ENCODE data around the gene PDHX.
"Not testable (repeated sequence)": the region's sequence is repeated elsewhere in the genome, so short reads cannot be mapped to it uniquely, and the experiment has no call there.

PDHX gene

GRCh38 chr11:34890089-34890488 lies 26.3 kb upstream of the PDHX start:
- Histone ChIP-seq H3K27ac (no peak overlapping the region), H3K36me3 (ENCODE audit: insufficient read depth, low read length) (no peaks in the 10 kb centered on the region), H3K9ac (ENCODE audit: insufficient read length) (no peak overlapping the region), H3K9me3 (ENCODE audit: low read depth, low read length) (no peaks in the 10 kb centered on the region), H3K4me3 (no peak overlapping the region)
- TF ChIP-seq POLR2AphosphoS5 (IDR thresholded peaks at IDR 0.05; ENCODE audit: borderline replicate concordance, low read depth, low read length), result no peak
- TF ChIP-seq EZH2 (IDR thresholded peaks at IDR 0.05), result no peak
- no peak for TF ChIP-seq FOXP2 (optimal IDR thresholded peaks at IDR 0.05; ENCODE audit: control extremely low read depth, extremely low read length, insufficient read depth)
- no peak for DNase-seq (ENCODE audit: low read depth, low spot score)

DNA sequence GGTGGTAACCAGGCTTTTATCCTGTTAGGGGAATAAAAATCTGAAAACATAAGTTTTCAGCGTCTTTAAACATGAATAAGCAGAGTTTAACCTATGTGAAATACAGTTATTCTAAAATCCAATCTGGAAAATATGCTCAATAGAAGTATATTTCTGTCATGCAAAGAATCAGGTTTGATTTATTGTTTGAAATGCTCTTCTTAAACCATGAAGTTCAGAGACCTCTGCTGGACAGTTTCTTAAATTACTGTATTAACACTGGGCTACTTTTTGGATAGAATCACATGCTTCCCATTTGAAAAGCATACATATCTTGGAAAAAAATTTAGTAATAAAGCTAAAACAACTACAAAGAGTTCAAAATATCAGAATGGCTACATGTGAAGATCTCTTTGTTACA lies 25.6 kb upstream of the PDHX start:
- Histone ChIP-seq H3K36me3 (ENCODE audit: insufficient read depth, low read length) (no peaks in the 10 kb centered on the region), H3K27ac (no peak overlapping the region), H3K4me3 (no peak overlapping the region), H3K9ac (ENCODE audit: insufficient read length) (no peak overlapping the region), H3K9me3 (ENCODE audit: low read depth, low read length) (no peaks in the 10 kb centered on the region)
- TF ChIP-seq FOXP2 (optimal IDR thresholded peaks at IDR 0.05; ENCODE audit: control extremely low read depth, extremely low read length, insufficient read depth), result no peak
- no peak for TF ChIP-seq POLR2AphosphoS5 (IDR thresholded peaks at IDR 0.05; ENCODE audit: borderline replicate concordance, low read depth, low read length)
- no peak for TF ChIP-seq EZH2 (IDR thresholded peaks at IDR 0.05)
- no peak for DNase-seq (ENCODE audit: low read depth, low spot score)

- H3K4me3 ChIP-seq, result no peak overlapping the region
- DNase-seq (ENCODE audit: low read depth, low spot score), result no peak
- H3K9ac ChIP-seq (ENCODE audit: insufficient read length), result no peak overlapping the region
- no peak overlapping the region for H3K27ac ChIP-seq
- H3K36me3 ChIP-seq (ENCODE audit: insufficient read depth, low read length), result no peaks in the 10 kb centered on the region
- no peak for TF ChIP-seq EZH2 (IDR thresholded peaks at IDR 0.05)
- TF ChIP-seq POLR2AphosphoS5 (IDR thresholded peaks at IDR 0.05; ENCODE audit: borderline replicate concordance, low read depth, low read length), result no peak
- no peak for TF ChIP-seq FOXP2 (optimal IDR thresholded peaks at IDR 0.05; ENCODE audit: control extremely low read depth, extremely low read length, insufficient read depth)
- H3K9me3 ChIP-seq (ENCODE audit: low read depth, low read length), result no peaks in the 10 kb centered on the region; the same call in 1 of the 2 replicates
These were observed 24.8 kb upstream of the PDHX start for GRCh38 chr11:34891611-34892010.

- TF ChIP-seq POLR2AphosphoS5 (IDR thresholded peaks at IDR 0.05; ENCODE audit: borderline replicate concordance, low read depth, low read length), result no peak
- no peak overlapping the region for H3K9ac ChIP-seq (ENCODE audit: insufficient read length)
- no peak overlapping the region for H3K4me3 ChIP-seq
- no peak overlapping the region for H3K27ac ChIP-seq
- peaks cover 7% of the 10 kb centered on the region; the same call in 1 of the 2 replicates for H3K9me3 ChIP-seq (ENCODE audit: low read depth, low read length)
- no peaks in the 10 kb centered on the region for H3K36me3 ChIP-seq (ENCODE audit: insufficient read depth, low read length)
- DNase-seq (ENCODE audit: low read depth, low spot score), result no peak
These were observed 23.0 kb upstream of the PDHX start for GRCh38 chr11:34893416-34893815.

DNA sequence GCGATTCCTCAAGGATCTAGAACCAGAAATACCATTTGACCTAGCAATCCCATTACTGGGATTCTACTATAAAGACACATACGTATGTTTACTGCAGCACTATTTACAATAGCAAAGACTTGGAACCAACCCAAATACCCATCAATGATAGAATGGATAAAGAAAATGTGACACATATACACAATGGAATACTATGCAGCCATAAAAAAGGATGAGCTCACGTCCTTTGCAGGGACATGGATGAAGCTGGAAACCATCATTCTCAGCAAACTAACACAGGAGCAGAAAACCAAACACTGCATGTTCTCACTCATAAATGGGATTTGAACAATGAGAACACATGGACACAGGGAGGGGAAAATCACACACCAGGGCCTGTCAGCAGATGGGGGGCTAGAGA lies 20.2 kb upstream of the PDHX start:
- H3K9me3 ChIP-seq (ENCODE audit: low read depth, low read length), result peaks cover 21% of the 10 kb centered on the region; the same call in 1 of the 2 replicates
- not testable (repeated sequence) for H3K9ac ChIP-seq (ENCODE audit: insufficient read length); H3K4me3 ChIP-seq; DNase-seq (ENCODE audit: low read depth, low spot score); H3K27ac ChIP-seq; H3K36me3 ChIP-seq (ENCODE audit: insufficient read depth, low read length)

GRCh38 chr11:34897171-34897870 lies 19.1 kb upstream of the PDHX start:
- Histone ChIP-seq H3K9ac (ENCODE audit: insufficient read length) (no peak overlapping the region), H3K36me3 (ENCODE audit: insufficient read depth, low read length) (no peaks in the 10 kb centered on the region), H3K4me3 (no peak overlapping the region), H3K9me3 (ENCODE audit: low read depth, low read length) (peaks cover 21% of the 10 kb centered on the region; the same call in 1 of the 2 replicates), H3K27ac (no peak overlapping the region)
- TF ChIP-seq POLR2AphosphoS5 (IDR thresholded peaks at IDR 0.05; ENCODE audit: borderline replicate concordance, low read depth, low read length), result no peak
- TF ChIP-seq EZH2 (IDR thresholded peaks at IDR 0.05), result no peak
- TF ChIP-seq FOXP2 (optimal IDR thresholded peaks at IDR 0.05; ENCODE audit: control extremely low read depth, extremely low read length, insufficient read depth), result no peak
- no peak for DNase-seq (ENCODE audit: low read depth, low spot score)

GRCh38 chr11:34898474-34898873 lies 17.9 kb upstream of the PDHX start:
- no peak for TF ChIP-seq EZH2 (IDR thresholded peaks at IDR 0.05)
- no peak for TF ChIP-seq FOXP2 (optimal IDR thresholded peaks at IDR 0.05; ENCODE audit: control extremely low read depth, extremely low read length, insufficient read depth)
- TF ChIP-seq POLR2AphosphoS5 (IDR thresholded peaks at IDR 0.05; ENCODE audit: borderline replicate concordance, low read depth, low read length), result no peak
- Histone ChIP-seq H3K9ac (ENCODE audit: insufficient read length) (no peak overlapping the region), H3K4me3 (no peak overlapping the region), H3K9me3 (ENCODE audit: low read depth, low read length) (peaks cover 21% of the 10 kb centered on the region; the same call in 1 of the 2 replicates), H3K36me3 (ENCODE audit: insufficient read depth, low read length) (no peaks in the 10 kb centered on the region), H3K27ac (no peak overlapping the region)
- DNase-seq (ENCODE audit: low read depth, low spot score), result no peak

- Histone ChIP-seq H3K4me3 (no peak overlapping the region), H3K9me3 (ENCODE audit: low read depth, low read length) (peaks cover 21% of the 10 kb centered on the region; the same call in 1 of the 2 replicates), H3K36me3 (ENCODE audit: insufficient read depth, low read length) (no peaks in the 10 kb centered on the region), H3K27ac (no peak overlapping the region), H3K9ac (ENCODE audit: insufficient read length) (no peak overlapping the region)
- TF ChIP-seq POLR2AphosphoS5 (IDR thresholded peaks at IDR 0.05; ENCODE audit: borderline replicate concordance, low read depth, low read length) (no peak), FOXP2 (optimal IDR thresholded peaks at IDR 0.05; ENCODE audit: control extremely low read depth, extremely low read length, insufficient read depth) (no peak), EZH2 (IDR thresholded peaks at IDR 0.05) (no peak)
- no peak for DNase-seq (ENCODE audit: low read depth, low spot score)
These were observed 16.8 kb upstream of the PDHX start for GRCh38 chr11:34899633-34900016.

DNA sequence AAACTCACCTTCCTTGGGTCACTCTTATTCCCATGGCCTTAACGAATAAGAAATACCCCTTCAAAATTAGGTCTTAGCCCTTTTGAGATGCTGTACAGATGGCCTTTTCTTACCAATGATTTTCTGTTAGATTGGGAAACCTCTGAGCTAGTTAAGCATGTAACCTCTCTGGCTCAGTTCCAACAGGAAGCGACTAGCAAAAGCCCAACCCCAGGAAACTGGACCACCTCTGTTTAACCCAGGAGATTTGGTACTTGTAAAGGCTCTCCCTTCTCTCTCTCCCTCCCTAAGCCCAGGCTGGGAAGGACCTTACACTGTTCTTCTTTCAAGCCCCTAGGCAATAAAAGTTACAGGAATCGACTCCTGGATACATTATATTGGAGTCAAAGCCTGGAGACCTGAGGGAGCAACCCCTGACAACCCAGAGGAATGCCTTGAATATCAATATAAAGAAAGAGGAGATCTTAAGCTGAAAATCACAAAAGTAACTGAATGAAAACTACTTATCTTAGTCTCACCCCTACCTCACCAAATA lies 11.9 kb upstream of the PDHX start:
- no peak for DNase-seq (ENCODE audit: low read depth, low spot score)
- TF ChIP-seq EZH2 (IDR thresholded peaks at IDR 0.05) (no peak), POLR2AphosphoS5 (IDR thresholded peaks at IDR 0.05; ENCODE audit: borderline replicate concordance, low read depth, low read length) (no peak), FOXP2 (optimal IDR thresholded peaks at IDR 0.05; ENCODE audit: control extremely low read depth, extremely low read length, insufficient read depth) (no peak)
- H3K4me3 ChIP-seq, result no peak overlapping the region
- H3K9ac ChIP-seq (ENCODE audit: insufficient read length), result no peak overlapping the region
- H3K36me3 ChIP-seq (ENCODE audit: insufficient read depth, low read length), result no peaks in the 10 kb centered on the region
- no peak overlapping the region for H3K27ac ChIP-seq
- H3K9me3 ChIP-seq (ENCODE audit: low read depth, low read length), result peaks cover 11% of the 10 kb centered on the region; the same call in 1 of the 2 replicates

Measured in SK-N-MC (cell line).